ENCODE results near the gene ZNF837.
A peak's percentile ranks its signal among the peaks of the same experiment; 100 is the strongest.

Gene ZNF837

GRCh38 chr19:58372311-58373133 is 8.3 kb downstream of the ZNF837 start:
- no peak for DNase-seq (ENCODE audit: extremely low read depth in 1 of 2, low read depth in 1 of 2)

- no peak for DNase-seq (ENCODE audit: extremely low read depth in 1 of 2, low read depth in 1 of 2)
These were observed 12.1 kb downstream of the ZNF837 start for GRCh38 chr19:58368561-58369360.

GRCh38 chr19:58367698-58368454 is 13.0 kb downstream of the ZNF837 start:
- no peak for DNase-seq (ENCODE audit: extremely low read depth in 1 of 2, low read depth in 1 of 2)

GRCh38 chr19:58366585-58367430 is 14.0 kb downstream of the ZNF837 start:
- no peak for DNase-seq (ENCODE audit: extremely low read depth in 1 of 2, low read depth in 1 of 2)

GRCh38 chr19:58364146-58364545 is 16.7 kb downstream of the ZNF837 start:
- DNase-seq (ENCODE audit: extremely low read depth in 1 of 2, low read depth in 1 of 2) = no peak

- DNase-seq (ENCODE audit: extremely low read depth in 1 of 2, low read depth in 1 of 2) = peak; percentile 95 to 97
These were observed 18.4 kb downstream of the ZNF837 start, which contains the start of gene ZNF497 for GRCh38 chr19:58362272-58362994. TSS of gene ZNF497 (minus strand) at chr19:58362751. CDS start at chr19:58357635, 5,116 bp downstream.

GRCh38 chr19:58361900-58362271 is 18.9 kb downstream of the ZNF837 start:
- no peak for DNase-seq (ENCODE audit: extremely low read depth in 1 of 2, low read depth in 1 of 2)

GRCh38 chr19:58357481-58358145 is 23.2 kb downstream of the ZNF837 start:
- no peak for DNase-seq (ENCODE audit: extremely low read depth in 1 of 2, low read depth in 1 of 2)

GRCh38 chr19:58356766-58357480 is 23.9 kb downstream of the ZNF837 start:
- no peak for DNase-seq (ENCODE audit: extremely low read depth in 1 of 2, low read depth in 1 of 2)

GRCh38 chr19:58355908-58356765 is 24.7 kb downstream of the ZNF837 start:
- no peak for DNase-seq (ENCODE audit: extremely low read depth in 1 of 2, low read depth in 1 of 2)

- DNase-seq (ENCODE audit: extremely low read depth in 1 of 2, low read depth in 1 of 2) = no peak
These were observed 25.5 kb downstream of the ZNF837 start for GRCh38 chr19:58355215-58355796.

GRCh38 chr19:58354478-58355030 is 26.3 kb downstream of the ZNF837 start:
- DNase-seq (ENCODE audit: extremely low read depth in 1 of 2, low read depth in 1 of 2) = no peak

- DNase-seq (ENCODE audit: extremely low read depth in 1 of 2, low read depth in 1 of 2) = no peak
These were observed 26.9 kb downstream of the ZNF837 start for GRCh38 chr19:58353717-58354477.

GRCh38 chr19:58352760-58353671 is 27.8 kb downstream of the ZNF837 start, which contains the start of gene A1BG:
TSS of gene A1BG (minus strand) at chr19:58353492. CDS start at chr19:58353437, 55 bp downstream.
- no peak for DNase-seq (ENCODE audit: extremely low read depth in 1 of 2, low read depth in 1 of 2)

Measured in activated CD8-positive, alpha-beta memory T cell treated with anti-CD3 and anti-CD28 coated beads for 1 hour (primary cell).